Stomach (tissue), 9 donors: ENCODE measurements around the gene PRKG1. TPM values are rescaled to one million over a fixed set of nuclear protein-coding genes. Genes with fewer than 3 reads are reported as not detected.
"Not testable (repeated sequence)": the region's sequence is repeated elsewhere in the genome, so short reads cannot be mapped to it uniquely, and the experiment has no call there.

Experiments
- DNase-seq, 2 donors: peaks; one replicate each; pipeline versions ENCODE4 v3.0.0 to v3.0.0-alpha.2; 2013 to 2019
- H3K27ac ChIP-seq, 5 donors: fragments of 200-600 bp in 4 of 5; sonication (generic) in 4 of 5; one replicate each; pipeline ENCODE4 v1.5.1; 2013 to 2019; ENCODE audit warnings: mild to moderate bottlenecking in 1 of 5, moderate library complexity in 1 of 5
- H3K27me3 ChIP-seq, 3 donors: fragments of 200-600 bp; sonication (generic); one replicate each; pipeline ENCODE4 v1.5.1; 2017 to 2019; ENCODE audit warnings: mixed run types in 1 of 3
- H3K36me3 ChIP-seq, 4 donors: fragments of 200-600 bp; sonication (generic); 1 replicate in 3 of 4; 2 replicates in 1 of 4; pipeline ENCODE4 v1.5.1; 2016 to 2019
- H3K4me1 ChIP-seq, 4 donors: fragments of 200-600 bp; sonication (generic); one replicate each; pipeline ENCODE4 v1.5.1; 2016 to 2019
- H3K4me3 ChIP-seq, 4 donors: fragments of 200-600 bp; sonication (generic) in 3 of 4; one replicate each; pipeline ENCODE4 v1.5.1; 2016 to 2019; ENCODE audit warnings: mild to moderate bottlenecking in 1 of 4
- H3K9me3 ChIP-seq, 4 donors: fragments of 200-600 bp; sonication (generic); one replicate each; pipeline ENCODE4 v1.5.1; 2016 to 2019
- CTCF ChIP-seq, 7 experiments: fragments of 450-650 bp in 4 of 7; fragments of 200-600 bp in 3 of 7; sonication (generic) in 3 of 7; IDR thresholded peaks; one replicate each; pipeline ENCODE4 v1.5.1; 2016 to 2019; ENCODE audit warnings: antibody characterized with exemption in 7 of 7, control low read depth in 2 of 7, mild to moderate bottlenecking in 1 of 7
- EP300 ChIP-seq: sonication (generic); formaldehyde crosslinking; IDR thresholded peaks from one replicate; pipeline ENCODE4 v1.6.1; 2017; ENCODE audit warnings: antibody characterized with exemption
- POLR2A ChIP-seq, 4 donors: fragments of 450-650 bp; IDR thresholded peaks; one replicate each; pipeline ENCODE4 v1.6.1; 2016; ENCODE audit warnings: antibody characterized with exemption in 4 of 4, control low read depth in 2 of 4, mild to moderate bottlenecking in 1 of 4, moderate library complexity in 1 of 4
- POLR2AphosphoS5 ChIP-seq, 3 donors: sonication (generic); formaldehyde crosslinking; IDR thresholded peaks; one replicate each; pipeline ENCODE4 v1.6.1; 2016; ENCODE audit warnings: antibody characterized with exemption in 3 of 3
- WGBS, 5 donors: extraction: QIAGEN DNeasy Blood & Tissue Kit in 3 of 5; methylation state at CpG; one replicate each; pipeline versions ENCODE4 v1.1.5 to v1.1.7; 2013 to 2018; 5-methylcytosine and 5-hydroxymethylcytosine counted together
- intact Hi-C: fragments of 100-400 bp; cut with DNase I; formaldehyde crosslinking; loops from one replicate; pipeline ENCODE4 v1.15.1; 2023; ENCODE audit warnings: low total_unique reads
- polyA plus RNA-seq, 3 donors: library from polyadenylated mRNA; stranded (reverse); fragments of 200-250 nt; gene quantifications; one replicate each; pipeline ENCODE4 v1.2.3, GENCODE V29; 2013
- total RNA-seq, 5 donors: library from RNA; depleted of rRNA; stranded (reverse); fragments of >200 nt; gene quantifications; one replicate each; pipeline versions ENCODE4 v1.1.0 to v1.2.3, GENCODE V29; 2014 to 2016
- donor health status: healthy with polysubstance abuse.
- donor health status: Bipolar disorder and iron deficiency.
- donor health status: healthy.

Gene PRKG1
- total and polyA plus RNA-seq, 8 donors: 1.5 to 89.2 (median 14.3) TPM

- Histone ChIP-seq H3K36me3 (no peaks in the 10 kb centered on the region), H3K4me3 (no peak overlapping the region), H3K27me3 (no peaks in the 10 kb centered on the region), H3K9me3 (no peaks in the 10 kb centered on the region), H3K4me1 (no peaks in the 10 kb centered on the region), H3K27ac (no peak overlapping the region)
- no peak for TF ChIP-seq POLR2AphosphoS5 (IDR thresholded peaks at IDR 0.05)
- no peak for DNase-seq
- intact Hi-C loops: no loop called here
Observed at GRCh38 chr10:52194716-52195115, 1120.4 kb downstream of the PRKG1 start.

GRCh38 chr10:52197098-52197497 is 1122.8 kb downstream of the PRKG1 start:
- TF ChIP-seq CTCF (IDR thresholded peaks at IDR 0.05): no peak
- TF ChIP-seq POLR2A (IDR thresholded peaks at IDR 0.05): no peak
- no peak for TF ChIP-seq POLR2AphosphoS5 (IDR thresholded peaks at IDR 0.05)
- no peak for TF ChIP-seq EP300
- H3K27ac ChIP-seq: no peak overlapping the region
- no peak overlapping the region for H3K4me3 ChIP-seq
- no peaks in the 10 kb centered on the region for H3K27me3 ChIP-seq
- DNase-seq: no peak
- WGBS, 5 donors: 40 to 54% (median 51%) methylated on average over 3 of the region's 3 CpGs
- H3K4me1 ChIP-seq: no peaks in the 10 kb centered on the region
- no peaks in the 10 kb centered on the region for H3K36me3 ChIP-seq
- H3K9me3 ChIP-seq: no peaks in the 10 kb centered on the region
- intact Hi-C loops: no loop called here

- WGBS, 5 donors: 24 to 54% (median 49%) methylated on average over 3 of the region's 3 CpGs
- H3K4me3 ChIP-seq: no peak overlapping the region
- intact Hi-C loops: no loop called here
- TF ChIP-seq POLR2AphosphoS5 (IDR thresholded peaks at IDR 0.05) (no peak), EP300 (no peak), POLR2A (IDR thresholded peaks at IDR 0.05) (no peak), CTCF (IDR thresholded peaks at IDR 0.05) (no peak)
- H3K27ac ChIP-seq: no peak overlapping the region
- H3K27me3 ChIP-seq: no peaks in the 10 kb centered on the region
- H3K4me1 ChIP-seq: no peaks in the 10 kb centered on the region
- H3K36me3 ChIP-seq: no peaks in the 10 kb centered on the region
- H3K9me3 ChIP-seq: no peaks in the 10 kb centered on the region
- DNase-seq: no peak
Observed at GRCh38 chr10:52198540-52198939, 1124.3 kb downstream of the PRKG1 start.

- H3K27me3 ChIP-seq, intact Hi-C loops, H3K36me3 ChIP-seq, H3K9me3 ChIP-seq, H3K4me1 ChIP-seq, H3K4me3 ChIP-seq, H3K27ac ChIP-seq, DNase-seq: not testable (repeated sequence)
- WGBS, 5 donors: 82 to 90% (median 85%) methylated on average over 7 of the region's 7 CpGs
Observed at GRCh38 chr10:52204906-52205305, 1130.6 kb downstream of the PRKG1 start.

- H3K4me3 ChIP-seq: no peak overlapping the region
- no peaks in the 10 kb centered on the region for H3K27me3 ChIP-seq
- H3K4me1 ChIP-seq: peaks cover 0 to 13% (median 1%) of the 10 kb centered on the region in 4 donors
- no peak for DNase-seq
- whole genome bisulfite sequencing, 5 donors: 87 to 94% (median 92%) methylated on average over 2 of the region's 2 CpGs
- intact Hi-C loops: no loop called here
- no peaks in the 10 kb centered on the region for H3K36me3 ChIP-seq
- no peaks in the 10 kb centered on the region for H3K9me3 ChIP-seq
- TF ChIP-seq CTCF (IDR thresholded peaks at IDR 0.05) (no peak), EP300 (no peak), POLR2AphosphoS5 (IDR thresholded peaks at IDR 0.05) (no peak), POLR2A (IDR thresholded peaks at IDR 0.05) (no peak)
- H3K27ac ChIP-seq: no peak overlapping the region
Observed at GRCh38 chr10:52208365-52208764, 1134.1 kb downstream of the PRKG1 start.
